Measurements from ENCODE around the gene C10orf90.

The C10orf90 gene

GRCh38 chr10:126500185-126500584 is 170.3 kb downstream of the C10orf90 start (continued):
- no peak for TF ChIP-seq ZNF704 (tag by site-specific recombination; IDR thresholded peaks at IDR 0.05)
- no peak; the same call in 1 of the 2 replicates for TF ChIP-seq ZIC2 (tag by site-specific recombination; IDR thresholded peaks at IDR 0.05)
- no peak for TF ChIP-seq ZNF777 (tag by site-specific recombination; IDR thresholded peaks at IDR 0.05; ENCODE audit: borderline replicate concordance)

DNA sequence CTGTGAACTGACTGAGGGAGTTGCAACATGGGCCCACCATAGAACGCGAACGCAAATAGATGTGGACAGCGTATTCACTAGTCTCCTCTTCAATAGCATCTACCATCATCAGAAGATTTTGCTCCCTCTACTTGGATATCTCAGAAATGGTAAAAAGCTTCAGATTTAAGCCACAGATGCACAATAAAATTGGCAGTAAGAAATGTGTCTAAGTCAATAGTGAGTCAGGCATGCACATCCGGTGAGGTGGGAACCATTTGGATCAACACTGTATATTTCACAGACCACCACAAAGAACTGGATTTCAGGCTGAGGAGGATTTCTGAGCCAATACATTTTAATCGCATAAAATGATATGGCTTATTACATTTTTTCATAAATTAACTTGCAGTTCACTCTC is 170.7 kb downstream of the C10orf90 start:
- H3K4me3 ChIP-seq (ENCODE audit: low read depth, low read length) = no peak overlapping the region
- TF ChIP-seq, protein P1, sequence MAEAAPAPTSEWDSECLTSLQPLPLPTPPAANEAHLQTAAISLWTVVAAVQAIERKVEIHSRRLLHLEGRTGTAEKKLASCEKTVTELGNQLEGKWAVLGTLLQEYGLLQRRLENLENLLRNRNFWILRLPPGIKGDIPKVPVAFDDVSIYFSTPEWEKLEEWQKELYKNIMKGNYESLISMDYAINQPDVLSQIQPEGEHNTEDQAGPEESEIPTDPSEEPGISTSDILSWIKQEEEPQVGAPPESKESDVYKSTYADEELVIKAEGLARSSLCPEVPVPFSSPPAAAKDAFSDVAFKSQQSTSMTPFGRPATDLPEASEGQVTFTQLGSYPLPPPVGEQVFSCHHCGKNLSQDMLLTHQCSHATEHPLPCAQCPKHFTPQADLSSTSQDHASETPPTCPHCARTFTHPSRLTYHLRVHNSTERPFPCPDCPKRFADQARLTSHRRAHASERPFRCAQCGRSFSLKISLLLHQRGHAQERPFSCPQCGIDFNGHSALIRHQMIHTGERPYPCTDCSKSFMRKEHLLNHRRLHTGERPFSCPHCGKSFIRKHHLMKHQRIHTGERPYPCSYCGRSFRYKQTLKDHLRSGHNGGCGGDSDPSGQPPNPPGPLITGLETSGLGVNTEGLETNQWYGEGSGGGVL (tag by site-specific recombination; IDR thresholded peaks at IDR 0.05) = no peak
- TF ChIP-seq ZNF645 (tag by site-specific recombination; IDR thresholded peaks at IDR 0.05) (no peak), KLF17 (tag by site-specific recombination; IDR thresholded peaks at IDR 0.05) (no peak)
- no peaks in the 10 kb centered on the region for H3K36me3 ChIP-seq (ENCODE audit: control insufficient read depth in 2 of 2, insufficient read depth in 1 of 2, low read length in 2 of 2)
- CTCF ChIA-PET = no interaction called here
- no peaks in the 10 kb centered on the region for H3K9me3 ChIP-seq (ENCODE audit: control insufficient read depth, insufficient read depth, low read depth, low read length)
- POLR2A ChIA-PET = no interaction called here
- no peak overlapping the region for H3K27ac ChIP-seq (ENCODE audit: extremely low read depth, low read depth, low read length)
- no peaks in the 10 kb centered on the region for H3K4me1 ChIP-seq (ENCODE audit: control insufficient read depth, insufficient read depth, low read length)

GRCh38 chr10:126497672-126498071 is 172.8 kb downstream of the C10orf90 start:
- no peak overlapping the region for H3K4me3 ChIP-seq (ENCODE audit: low read depth, low read length)
- no peaks in the 10 kb centered on the region for H3K4me1 ChIP-seq (ENCODE audit: control insufficient read depth, insufficient read depth, low read length)
- H3K27ac ChIP-seq (ENCODE audit: extremely low read depth, low read depth, low read length) = no peak overlapping the region
- no peaks in the 10 kb centered on the region for H3K36me3 ChIP-seq (ENCODE audit: control insufficient read depth in 2 of 2, insufficient read depth in 1 of 2, low read length in 2 of 2)
- no peaks in the 10 kb centered on the region for H3K9me3 ChIP-seq (ENCODE audit: control insufficient read depth, insufficient read depth, low read depth, low read length)
- POLR2A ChIA-PET = no interaction called here
- CTCF ChIA-PET = interaction anchor here (0.7 kb wide), 1 partner anchor 65 kb away, joined by 3 read pairs; no protein-coding TSS in a partner anchor
- TF ChIP-seq PATZ1 (tag by site-specific recombination; IDR thresholded peaks at IDR 0.05) (no peak), ZNF510 (tag by site-specific recombination; IDR thresholded peaks at IDR 0.05; ENCODE audit: insufficient replicate concordance) (no peak), ZNF292 (tag by site-specific recombination; IDR thresholded peaks at IDR 0.05; ENCODE audit: borderline replicate concordance, low read depth) (no peak), KLF17 (tag by site-specific recombination; IDR thresholded peaks at IDR 0.05) (no peak), ZNF280D (tag by site-specific recombination; IDR thresholded peaks at IDR 0.05) (no peak), ZBTB49 (tag by site-specific recombination; IDR thresholded peaks at IDR 0.05; ENCODE audit: low read depth) (no peak), ZNF366 (tag by site-specific recombination; conservative IDR thresholded peaks at IDR 0.05) (no peak), ZNF837 (tag by site-specific recombination; IDR thresholded peaks at IDR 0.05) (no peak), ZNF664 (tag by site-specific recombination; IDR thresholded peaks at IDR 0.05) (no peak), KLF1 (tag by site-specific recombination; IDR thresholded peaks at IDR 0.05) (no peak), GLIS2 (tag by site-specific recombination; IDR thresholded peaks at IDR 0.05) (no peak)
- TF ChIP-seq, protein P2, sequence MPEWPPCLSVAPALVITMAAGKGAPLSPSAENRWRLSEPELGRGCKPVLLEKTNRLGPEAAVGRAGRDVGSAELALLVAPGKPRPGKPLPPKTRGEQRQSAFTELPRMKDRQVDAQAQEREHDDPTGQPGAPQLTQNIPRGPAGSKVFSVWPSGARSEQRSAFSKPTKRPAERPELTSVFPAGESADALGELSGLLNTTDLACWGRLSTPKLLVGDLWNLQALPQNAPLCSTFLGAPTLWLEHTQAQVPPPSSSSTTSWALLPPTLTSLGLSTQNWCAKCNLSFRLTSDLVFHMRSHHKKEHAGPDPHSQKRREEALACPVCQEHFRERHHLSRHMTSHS (tag by site-specific recombination; IDR thresholded peaks at IDR 0.05) = no peak

Data from HEK293 (cell line).